NCI-H82 (cell line): Measurements from ENCODE around the gene DDX1.

Experiments used
- DNase-seq: peaks from one replicate; lab custom pipeline; 2025; lab: John Stamatoyannopoulos, UW

DDX1 gene

GRCh38 chr2:15646661-15647060 is 55.0 kb downstream of the DDX1 start:
- DNase-seq, result no peak

- no peak for DNase-seq
Observed at GRCh38 chr2:15647622-15648590, 56.2 kb downstream of the DDX1 start.

- DNase-seq, result no peak
Observed at GRCh38 chr2:15648593-15649525, 57.2 kb downstream of the DDX1 start.

GRCh38 chr2:15649561-15650255 is 58.0 kb downstream of the DDX1 start:
- DNase-seq, result no peak

- no peak for DNase-seq
Observed at GRCh38 chr2:15650616-15651366, 59.1 kb downstream of the DDX1 start.

GRCh38 chr2:15651367-15651727 is 59.7 kb downstream of the DDX1 start:
- no peak for DNase-seq

- no peak for DNase-seq
Observed at GRCh38 chr2:15652252-15652651, 60.6 kb downstream of the DDX1 start.

- DNase-seq, result no peak
Observed at GRCh38 chr2:15652801-15653200, 61.1 kb downstream of the DDX1 start.

GRCh38 chr2:15653806-15654726 is 62.4 kb downstream of the DDX1 start:
- DNase-seq, result no peak

GRCh38 chr2:15654727-15655073 is 63.0 kb downstream of the DDX1 start:
- DNase-seq, result no peak

- no peak for DNase-seq
Observed at GRCh38 chr2:15655123-15655887, 63.6 kb downstream of the DDX1 start.

GRCh38 chr2:15656090-15656489 is 64.4 kb downstream of the DDX1 start:
- DNase-seq, result no peak

GRCh38 chr2:15657759-15658158 is 66.1 kb downstream of the DDX1 start:
- no peak for DNase-seq

GRCh38 chr2:15658911-15659310 is 67.2 kb downstream of the DDX1 start:
- no peak for DNase-seq

GRCh38 chr2:15660491-15661294 is 69.0 kb downstream of the DDX1 start:
- DNase-seq, result no peak

- no peak for DNase-seq
Observed at GRCh38 chr2:15661295-15661569, 69.6 kb downstream of the DDX1 start.

- no peak for DNase-seq
Observed at GRCh38 chr2:15662026-15662425, 70.4 kb downstream of the DDX1 start.

GRCh38 chr2:15662579-15662978 is 70.9 kb downstream of the DDX1 start:
- DNase-seq, result no peak

GRCh38 chr2:15663802-15664201 is 72.1 kb downstream of the DDX1 start:
- DNase-seq, result no peak
